ENCODE measurements around the gene GIT1. TPM values are rescaled to one million over a fixed set of nuclear protein-coding genes. Genes with fewer than 3 reads are reported as not detected.

The GIT1 gene
- total RNA-seq, 1 experiment from 2014 or later, result 24.2 TPM

- H3K4me3 ChIP-seq (ENCODE audit: low read length), result no peak overlapping the region
- no peak overlapping the region for H2AFZ ChIP-seq (ENCODE audit: low read length)
- BruUV-seq (replicated peaks), result no TSS peak
- TF ChIP-seq EZH2 (IDR thresholded peaks at IDR 0.05; ENCODE audit: low read length, unreplicated experiment), result no peak
- TF ChIP-seq CTCF (conservative IDR thresholded peaks at IDR 0.05; ENCODE audit: low read depth, low read length), result no peak
- TF ChIP-seq EZH2phosphoT487 (IDR thresholded peaks at IDR 0.05; ENCODE audit: borderline replicate concordance, low read length), result no peak
- H3K9me3 ChIP-seq (ENCODE audit: low read length), result no peaks in the 10 kb centered on the region
- no peak overlapping the region for H3K4me2 ChIP-seq (ENCODE audit: low read length)
- no peaks in the 10 kb centered on the region for H4K20me1 ChIP-seq (ENCODE audit: low read length)
- no peaks in the 10 kb centered on the region for H3K4me1 ChIP-seq (ENCODE audit: insufficient read depth, low read length)
- H3K79me2 ChIP-seq (ENCODE audit: low read length), result no peaks in the 10 kb centered on the region
- H3K9ac ChIP-seq (ENCODE audit: low read length), result no peak overlapping the region
- DNase-seq, result no peak
- no peak for ATAC-seq
- no peak overlapping the region for H3K27ac ChIP-seq (ENCODE audit: low read length)
- ChIA-PET CTCF (no interaction called here), POLR2A (ENCODE audit: unreplicated experiment) (no interaction called here)
- no peaks in the 10 kb centered on the region for H3K9me2 ChIP-seq (replicated peaks; ENCODE audit: low read length)
- intact Hi-C loops (cut with micrococcal nuclease), result no loop called here
- H3K36me3 ChIP-seq (ENCODE audit: low read depth, low read length), result no peaks in the 10 kb centered on the region
- H3K27me3 ChIP-seq (ENCODE audit: low read length), result no peaks in the 10 kb centered on the region
- H3F3A ChIP-seq (ENCODE audit: low read length, unreplicated experiment), result no peaks in the 10 kb centered on the region
Measured at GRCh38 chr17:29630630-29631193, 41.3 kb upstream of the GIT1 start.

- no peaks in the 10 kb centered on the region for H4K20me1 ChIP-seq (ENCODE audit: low read length)
- H3K9me2 ChIP-seq (replicated peaks; ENCODE audit: low read length), result no peaks in the 10 kb centered on the region
- no peaks in the 10 kb centered on the region for H3K36me3 ChIP-seq (ENCODE audit: low read depth, low read length)
- ChIA-PET POLR2A (ENCODE audit: unreplicated experiment) (no interaction called here), CTCF (no interaction called here)
- no peak overlapping the region for H3K27ac ChIP-seq (ENCODE audit: low read length)
- no peak overlapping the region for H3K4me2 ChIP-seq (ENCODE audit: low read length)
- H3K4me3 ChIP-seq (ENCODE audit: low read length), result no peak overlapping the region
- H3K9me3 ChIP-seq (ENCODE audit: low read length), result no peaks in the 10 kb centered on the region
- no TSS peak for BruUV-seq (replicated peaks)
- H3K4me1 ChIP-seq (ENCODE audit: insufficient read depth, low read length), result 0 out of 2 replicates have a peak, but pooled peaks cover 3% of the 10 kb centered on the region
- no peaks in the 10 kb centered on the region for H3K27me3 ChIP-seq (ENCODE audit: low read length)
- DNase-seq (no peak), ATAC-seq (no peak)
- H3K79me2 ChIP-seq (ENCODE audit: low read length), result no peaks in the 10 kb centered on the region
- TF ChIP-seq EZH2 (IDR thresholded peaks at IDR 0.05; ENCODE audit: low read length, unreplicated experiment), result no peak
- TF ChIP-seq CTCF (conservative IDR thresholded peaks at IDR 0.05; ENCODE audit: low read depth, low read length), result no peak
- no peak for TF ChIP-seq EZH2phosphoT487 (IDR thresholded peaks at IDR 0.05; ENCODE audit: borderline replicate concordance, low read length)
- no peak overlapping the region for H2AFZ ChIP-seq (ENCODE audit: low read length)
- no peak overlapping the region for H3K9ac ChIP-seq (ENCODE audit: low read length)
- no peaks in the 10 kb centered on the region for H3F3A ChIP-seq (ENCODE audit: low read length, unreplicated experiment)
- intact Hi-C loops (cut with micrococcal nuclease), result no loop called here
Measured at GRCh38 chr17:29629839-29630238, 40.4 kb upstream of the GIT1 start.

- DNase-seq (no peak), ATAC-seq (no peak)
- ChIA-PET POLR2A (ENCODE audit: unreplicated experiment) (no interaction called here), CTCF (no interaction called here)
- H3K9me3 ChIP-seq (ENCODE audit: low read length), result no peaks in the 10 kb centered on the region
- H3K79me2 ChIP-seq (ENCODE audit: low read length), result no peaks in the 10 kb centered on the region
- no peaks in the 10 kb centered on the region for H3F3A ChIP-seq (ENCODE audit: low read length, unreplicated experiment)
- TF ChIP-seq EZH2phosphoT487 (IDR thresholded peaks at IDR 0.05; ENCODE audit: borderline replicate concordance, low read length) (no peak), EZH2 (IDR thresholded peaks at IDR 0.05; ENCODE audit: low read length, unreplicated experiment) (no peak), CTCF (conservative IDR thresholded peaks at IDR 0.05; ENCODE audit: low read depth, low read length) (no peak)
- H3K4me3 ChIP-seq (ENCODE audit: low read length), result no peak overlapping the region
- no peaks in the 10 kb centered on the region for H3K9me2 ChIP-seq (replicated peaks; ENCODE audit: low read length)
- H3K36me3 ChIP-seq (ENCODE audit: low read depth, low read length), result no peaks in the 10 kb centered on the region
- no peaks in the 10 kb centered on the region for H3K27me3 ChIP-seq (ENCODE audit: low read length)
- no peaks in the 10 kb centered on the region for H4K20me1 ChIP-seq (ENCODE audit: low read length)
- no peak overlapping the region for H2AFZ ChIP-seq (ENCODE audit: low read length)
- H3K4me1 ChIP-seq (ENCODE audit: insufficient read depth, low read length), result peaks cover 8% of the 10 kb centered on the region
- H3K9ac ChIP-seq (ENCODE audit: low read length), result no peak overlapping the region
- H3K27ac ChIP-seq (ENCODE audit: low read length), result no peak overlapping the region
- no TSS peak for BruUV-seq (replicated peaks)
- intact Hi-C loops (cut with micrococcal nuclease), result no loop called here
- no peak overlapping the region for H3K4me2 ChIP-seq (ENCODE audit: low read length)
Measured at GRCh38 chr17:29628644-29629043, 39.2 kb upstream of the GIT1 start.
